Stimulated activated memory B cell treated with anti-CD40 and anti-IgM and Interleukin-4, amounts not matched to agents 10 μg/mL and 1 μg/mL and 100 μg/mL, for 72 hours (primary cell): ENCODE measurements around the gene C22orf31.
"Not testable (repeated sequence)": the region's sequence is repeated elsewhere in the genome, so short reads cannot be mapped to it uniquely, and the experiment has no call there.

Source experiments
- ATAC-seq: fragments of 150-1000 bp; cut with Tn5 transposase; 2 replicates; pipeline ENCODE4 v1.10.0; 2021
- H3K27ac Mint-ChIP-seq: one replicate; pipeline ENCODE4 v1.8.0; 2022; ENCODE audit warnings: mild to moderate bottlenecking, mixed read lengths
- H3K27me3 Mint-ChIP-seq: one replicate; pipeline ENCODE4 v1.8.0; 2022; ENCODE audit warnings: mixed read lengths
- H3K36me3 Mint-ChIP-seq: one replicate; pipeline ENCODE4 v1.8.0; 2022; ENCODE audit warnings: mixed read lengths
- H3K4me1 Mint-ChIP-seq: one replicate; pipeline ENCODE4 v1.8.0; 2022; ENCODE audit warnings: mixed read lengths
- H3K4me3 Mint-ChIP-seq: one replicate; pipeline ENCODE4 v1.8.0; 2022; ENCODE audit warnings: mild to moderate bottlenecking, moderate library complexity, mixed read lengths
- H3K9me3 Mint-ChIP-seq: one replicate; pipeline ENCODE4 v1.8.0; 2022; ENCODE audit warnings: mixed read lengths

C22orf31 gene

DNA sequence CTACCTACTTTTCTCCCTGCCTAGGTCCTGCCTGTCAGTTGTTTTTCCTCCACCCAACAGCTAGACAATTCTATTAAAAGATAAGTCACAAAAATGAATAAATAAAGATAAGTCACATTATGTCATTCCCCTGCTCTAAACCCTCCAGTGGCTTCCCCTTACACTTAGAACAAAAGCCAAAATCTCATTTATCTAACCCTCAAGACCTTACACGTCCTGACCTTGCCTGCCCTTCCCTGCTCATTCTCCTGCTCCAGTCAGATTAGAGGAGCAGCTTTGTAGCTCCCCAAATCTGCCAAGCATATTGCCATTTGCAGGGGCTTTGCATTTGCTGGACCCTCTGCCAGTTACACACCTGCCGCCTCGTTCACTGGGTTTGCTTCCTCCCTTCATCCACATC, 27.9 kb upstream of the C22orf31 start:
- no peak for ATAC-seq
- Mint-ChIP-seq H3K9me3 (no peaks in the 10 kb centered on the region), H3K27me3 (peaks cover 28% of the 10 kb centered on the region), H3K4me3 (no peak overlapping the region), H3K4me1 (no peaks in the 10 kb centered on the region), H3K27ac (no peak overlapping the region), H3K36me3 (no peaks in the 10 kb centered on the region)

DNA sequence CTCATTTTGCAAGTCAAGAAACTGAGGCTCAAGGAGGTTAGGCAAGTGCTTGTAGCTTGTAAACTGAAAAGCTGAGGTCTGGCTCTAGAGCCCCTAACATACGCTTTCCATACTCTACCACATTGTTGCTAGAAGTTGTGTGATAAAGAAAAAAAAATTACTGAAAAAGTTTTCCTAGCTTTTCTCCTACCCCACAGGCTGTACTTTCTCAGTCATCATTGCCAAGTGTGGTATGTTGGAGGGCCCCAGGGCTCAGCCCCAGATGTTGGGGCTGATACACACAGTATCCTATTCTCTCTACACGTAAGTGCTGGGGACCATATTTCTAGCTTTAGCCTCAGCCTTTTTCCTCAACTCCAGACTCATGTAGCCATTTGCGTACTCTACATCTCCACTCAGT, 27.2 kb upstream of the C22orf31 start:
- ATAC-seq, result no peak
- Mint-ChIP-seq H3K27me3 (peaks cover 30% of the 10 kb centered on the region), H3K36me3 (no peaks in the 10 kb centered on the region), H3K4me1 (no peaks in the 10 kb centered on the region), H3K27ac (no peak overlapping the region), H3K4me3 (no peak overlapping the region), H3K9me3 (no peaks in the 10 kb centered on the region)

DNA sequence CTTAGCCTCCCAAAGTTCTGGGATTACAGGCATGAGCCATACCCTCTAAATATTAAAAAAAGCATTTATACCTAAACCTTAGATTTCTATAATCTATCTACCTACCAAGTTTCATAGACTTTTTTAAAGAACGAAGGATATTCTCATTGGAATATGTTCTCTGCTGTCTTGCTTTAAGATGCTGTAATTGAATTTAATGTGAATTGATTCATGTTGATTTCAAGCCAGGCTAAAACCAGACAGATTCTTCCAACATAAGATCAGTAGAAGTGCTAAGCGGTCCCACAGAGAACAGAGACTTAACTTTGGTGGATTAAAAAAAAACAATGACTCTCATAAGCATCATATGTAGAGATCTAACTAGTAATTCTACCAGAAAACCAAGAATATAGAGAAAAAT, 25.4 kb upstream of the C22orf31 start:
- no peak for ATAC-seq
- no peak overlapping the region for H3K27ac Mint-ChIP-seq
- peaks cover 33% of the 10 kb centered on the region for H3K27me3 Mint-ChIP-seq

DNA sequence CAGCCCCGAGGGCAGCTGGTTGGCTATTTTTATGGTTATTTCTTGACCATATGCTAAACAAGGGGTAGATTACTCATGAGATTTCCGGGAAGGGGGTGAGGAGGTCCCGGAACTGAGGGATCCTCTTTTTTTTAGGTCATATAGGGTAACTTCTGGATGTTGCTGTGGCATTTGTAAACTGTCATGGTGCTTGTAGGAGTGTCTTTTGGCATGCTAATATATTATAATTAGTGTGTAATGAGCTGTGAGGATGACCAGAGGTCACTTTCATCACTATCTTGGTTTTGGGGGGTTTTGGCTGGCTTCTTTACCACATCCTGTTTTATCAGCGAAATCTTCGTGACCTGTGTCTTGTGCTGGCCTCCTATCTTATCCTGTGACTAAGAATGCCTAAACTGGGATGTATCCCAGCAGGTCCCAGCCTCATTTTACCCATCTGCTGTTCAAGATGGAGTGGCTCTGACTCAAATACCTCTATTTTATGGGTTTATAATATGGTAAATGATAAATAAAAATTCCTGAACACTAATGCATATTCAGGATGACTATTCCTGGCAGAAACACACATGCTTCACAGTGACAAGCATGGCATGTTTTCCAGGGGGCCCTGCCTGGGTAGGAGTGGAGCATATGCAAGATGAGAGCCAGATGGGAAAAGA, 22.4 kb upstream of the C22orf31 start:
- Mint-ChIP-seq H3K4me1 (no peaks in the 10 kb centered on the region), H3K4me3 (no peak overlapping the region), H3K27me3 (peaks cover 28% of the 10 kb centered on the region), H3K27ac (no peak overlapping the region), H3K36me3 (no peaks in the 10 kb centered on the region), H3K9me3 (no peaks in the 10 kb centered on the region)
- ATAC-seq, result no peak

More for the DNA sequence above, 25.4 kb upstream of the C22orf31 start:
- H3K4me3 Mint-ChIP-seq, result no peak overlapping the region
- H3K4me1 Mint-ChIP-seq, result no peaks in the 10 kb centered on the region
- H3K36me3 Mint-ChIP-seq, result no peaks in the 10 kb centered on the region
- no peaks in the 10 kb centered on the region for H3K9me3 Mint-ChIP-seq

DNA sequence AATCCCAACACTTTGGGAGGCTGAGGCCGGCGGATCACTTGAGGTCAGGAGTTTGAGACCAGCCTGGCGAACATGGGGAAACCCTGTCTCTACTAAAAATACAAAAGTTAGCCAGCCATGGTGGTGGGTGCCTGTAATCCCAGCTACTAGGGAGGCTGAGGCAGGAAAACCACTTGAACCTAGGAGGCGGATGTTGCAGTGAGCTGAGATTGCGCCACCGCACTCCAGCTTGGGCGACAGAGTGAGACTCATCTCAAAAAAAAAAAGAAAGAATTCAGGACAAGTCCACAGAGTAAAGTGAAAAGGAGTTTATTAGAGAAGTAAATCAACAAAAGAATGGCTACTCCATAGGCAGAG, 21.9 kb upstream of the C22orf31 start:
- not testable (repeated sequence) for ATAC-seq, H3K4me1 Mint-ChIP-seq, H3K27ac Mint-ChIP-seq, H3K36me3 Mint-ChIP-seq, H3K4me3 Mint-ChIP-seq, H3K9me3 Mint-ChIP-seq
- H3K27me3 Mint-ChIP-seq, result peaks cover 28% of the 10 kb centered on the region

DNA sequence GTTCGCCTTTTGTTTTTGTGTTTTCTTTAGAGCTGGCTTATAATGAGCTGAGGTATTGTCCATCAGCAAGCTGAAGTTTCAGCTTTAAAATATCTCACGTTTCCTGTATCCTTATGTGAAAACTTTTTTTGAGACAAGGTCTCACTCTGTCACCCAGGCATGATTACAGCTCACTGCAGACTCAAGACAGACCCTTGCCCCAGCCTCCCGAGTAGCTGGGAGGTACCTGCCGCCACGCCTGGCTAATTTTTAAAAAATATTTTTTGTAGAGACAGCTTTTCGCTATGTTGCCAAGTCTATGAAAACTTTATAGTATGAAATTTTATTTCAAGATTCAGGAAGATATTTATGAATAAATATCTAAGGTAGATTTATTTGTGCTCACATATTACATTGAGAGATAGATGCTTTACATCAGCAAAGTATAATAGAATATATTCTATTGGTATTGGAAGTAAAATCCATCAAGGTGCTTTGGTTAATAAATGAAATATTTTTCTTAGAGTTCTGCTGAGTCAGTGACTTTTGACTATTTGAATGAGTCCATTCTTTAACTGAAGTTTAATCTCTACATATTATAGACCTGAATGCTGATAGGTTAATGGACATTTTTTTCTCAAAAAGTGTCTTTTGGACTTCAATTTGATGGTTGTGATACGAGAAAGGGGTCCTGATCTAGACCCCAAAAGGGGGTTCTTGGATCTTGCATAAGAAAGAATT, 21.4 kb upstream of the C22orf31 start:
- no peaks in the 10 kb centered on the region for H3K9me3 Mint-ChIP-seq
- no peaks in the 10 kb centered on the region for H3K4me1 Mint-ChIP-seq
- H3K27ac Mint-ChIP-seq, result no peak overlapping the region
- no peak for ATAC-seq
- peaks cover 34% of the 10 kb centered on the region for H3K27me3 Mint-ChIP-seq
- no peak overlapping the region for H3K4me3 Mint-ChIP-seq
- H3K36me3 Mint-ChIP-seq, result no peaks in the 10 kb centered on the region

DNA sequence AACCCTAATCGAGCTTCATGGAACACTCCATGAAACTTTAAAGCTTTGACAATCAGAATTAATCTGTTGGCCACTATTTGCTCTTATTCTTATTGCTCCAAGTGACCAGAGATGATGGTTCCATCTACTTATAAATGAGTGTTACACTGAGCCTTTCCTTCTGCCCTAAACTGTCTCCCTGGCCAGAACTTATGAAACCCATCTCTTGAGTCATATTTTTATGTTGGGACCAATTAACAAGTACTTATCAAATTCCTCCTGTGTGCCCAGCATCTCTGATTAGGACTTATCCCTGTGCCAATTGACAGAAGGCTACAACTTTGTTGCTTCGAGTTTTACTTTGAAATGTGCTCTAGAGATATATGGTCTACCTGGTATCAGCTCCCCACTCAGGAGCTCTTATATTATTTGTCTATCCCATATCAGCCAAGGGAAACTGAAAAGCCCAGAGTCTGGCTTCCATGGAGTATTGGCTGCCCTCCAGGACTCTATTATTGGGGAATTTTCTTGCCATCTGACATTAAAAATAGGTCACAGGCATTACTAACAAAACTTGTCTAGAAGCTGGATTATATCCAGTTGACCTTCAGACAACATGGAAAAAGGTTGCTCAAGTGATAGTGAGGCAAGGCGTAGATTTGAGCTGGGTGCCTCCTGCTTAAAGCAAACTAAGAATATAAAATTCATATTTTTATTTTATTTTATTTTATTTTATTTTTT, 20.0 kb upstream of the C22orf31 start:
- Mint-ChIP-seq H3K36me3 (no peaks in the 10 kb centered on the region), H3K27ac (no peak overlapping the region), H3K27me3 (peaks cover 38% of the 10 kb centered on the region), H3K4me3 (no peak overlapping the region), H3K9me3 (no peaks in the 10 kb centered on the region), H3K4me1 (no peaks in the 10 kb centered on the region)
- no peak for ATAC-seq

DNA sequence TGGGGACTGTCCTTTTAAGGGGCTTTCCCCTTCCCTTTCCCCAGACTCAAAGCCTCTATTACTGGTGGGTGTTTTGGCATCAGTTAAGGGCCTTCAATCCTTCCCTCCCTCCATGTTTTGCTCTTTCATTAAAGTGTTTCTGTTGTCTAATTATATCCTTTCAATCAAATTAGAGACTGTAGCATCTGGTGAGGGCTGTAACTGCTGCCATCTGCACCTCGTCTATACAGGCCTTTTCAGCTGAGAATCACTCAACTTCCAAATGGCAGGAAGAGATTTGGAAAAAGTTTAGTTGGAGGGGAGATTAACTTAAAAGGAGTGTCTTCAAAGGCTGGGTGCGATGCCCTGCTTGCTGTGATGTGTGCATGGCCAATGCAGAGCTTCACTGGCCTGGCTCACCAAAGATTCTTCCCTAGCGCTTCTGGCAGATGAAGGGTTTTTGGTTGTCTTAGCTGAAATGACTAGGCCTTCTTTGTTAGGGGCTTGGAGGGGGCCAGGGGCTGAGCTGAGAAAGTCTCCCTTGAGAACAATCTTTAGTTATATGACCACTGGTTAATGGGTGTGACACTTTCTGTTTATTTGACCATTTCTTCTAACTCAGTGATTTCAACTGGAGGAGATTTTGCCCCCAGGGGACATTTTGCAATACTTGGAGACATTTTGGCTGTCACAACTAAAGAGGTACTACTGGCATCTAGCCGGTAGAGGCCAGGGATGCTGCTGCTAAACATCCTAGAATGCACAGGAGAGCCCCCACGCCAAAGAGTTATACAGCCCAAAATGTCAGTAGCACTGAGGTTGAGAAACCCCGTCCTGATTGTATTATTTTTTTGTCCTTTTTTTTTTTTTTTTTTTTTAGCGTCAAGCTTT, 18.7 kb upstream of the C22orf31 start:
- peaks cover 48% of the 10 kb centered on the region for H3K27me3 Mint-ChIP-seq
- no peak overlapping the region for H3K27ac Mint-ChIP-seq
- H3K9me3 Mint-ChIP-seq, result no peaks in the 10 kb centered on the region
- no peaks in the 10 kb centered on the region for H3K36me3 Mint-ChIP-seq
- H3K4me1 Mint-ChIP-seq, result no peaks in the 10 kb centered on the region
- ATAC-seq, result no peak
- no peak overlapping the region for H3K4me3 Mint-ChIP-seq

DNA sequence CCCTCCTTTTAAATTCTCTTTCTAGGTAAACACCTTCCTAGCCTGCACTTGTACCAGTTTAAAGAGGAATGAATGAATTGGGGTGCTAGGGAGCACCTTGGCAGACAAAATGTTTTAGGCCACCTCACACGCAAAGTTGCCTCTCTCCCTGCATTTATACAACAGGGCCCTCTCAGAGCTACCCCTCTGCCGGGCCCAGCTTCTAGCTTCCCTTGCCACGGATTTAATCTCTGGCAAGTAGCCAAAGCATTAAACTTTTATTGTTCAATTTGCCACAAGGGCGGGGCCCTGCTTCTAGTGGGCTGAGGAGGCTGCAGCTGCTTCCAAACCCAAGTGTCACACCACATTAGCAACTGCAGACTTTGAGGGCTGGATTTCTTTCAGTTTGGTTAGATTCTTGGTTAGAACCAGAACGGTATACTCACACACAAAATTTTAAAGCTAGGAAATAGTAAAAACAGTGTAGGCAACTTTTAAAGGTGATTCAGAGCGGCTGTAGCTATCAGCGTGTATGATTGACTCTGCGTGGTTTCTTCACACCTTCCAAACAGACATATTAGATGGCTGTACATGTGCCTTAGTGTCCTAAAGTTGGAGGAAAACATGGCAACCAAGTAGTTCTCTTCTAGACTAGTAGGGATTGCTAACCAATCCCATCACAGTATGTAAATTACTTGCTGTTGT, 17.7 kb upstream of the C22orf31 start:
- ATAC-seq, result no peak
- H3K9me3 Mint-ChIP-seq, result no peaks in the 10 kb centered on the region
- no peak overlapping the region for H3K4me3 Mint-ChIP-seq
- H3K4me1 Mint-ChIP-seq, result peaks cover under 1% of the 10 kb centered on the region
- H3K27ac Mint-ChIP-seq, result no peak overlapping the region
- no peaks in the 10 kb centered on the region for H3K36me3 Mint-ChIP-seq
- peaks cover 58% of the 10 kb centered on the region for H3K27me3 Mint-ChIP-seq

DNA sequence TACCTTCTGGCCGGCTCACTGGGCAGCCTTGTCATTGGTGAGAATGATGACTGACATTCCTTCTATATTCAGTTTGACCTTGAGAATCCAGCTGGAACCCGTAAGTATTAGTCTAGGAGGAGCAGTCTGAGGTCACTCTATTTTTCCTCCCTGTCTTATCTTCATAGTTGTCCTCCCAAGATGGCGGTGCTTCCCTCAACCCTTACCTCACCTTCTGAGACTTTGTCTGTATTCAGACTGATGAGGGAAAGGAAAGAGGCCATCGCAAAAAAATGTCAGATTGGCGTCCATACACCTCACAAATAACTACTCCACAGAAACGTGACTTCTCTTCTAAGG, 17.2 kb upstream of the C22orf31 start:
- peaks cover 6% of the 10 kb centered on the region for H3K4me1 Mint-ChIP-seq
- H3K4me3 Mint-ChIP-seq, result no peak overlapping the region
- H3K36me3 Mint-ChIP-seq, result no peaks in the 10 kb centered on the region
- H3K27ac Mint-ChIP-seq, result no peak overlapping the region
- no peak for ATAC-seq
- peaks cover 61% of the 10 kb centered on the region for H3K27me3 Mint-ChIP-seq
- H3K9me3 Mint-ChIP-seq, result no peaks in the 10 kb centered on the region

DNA sequence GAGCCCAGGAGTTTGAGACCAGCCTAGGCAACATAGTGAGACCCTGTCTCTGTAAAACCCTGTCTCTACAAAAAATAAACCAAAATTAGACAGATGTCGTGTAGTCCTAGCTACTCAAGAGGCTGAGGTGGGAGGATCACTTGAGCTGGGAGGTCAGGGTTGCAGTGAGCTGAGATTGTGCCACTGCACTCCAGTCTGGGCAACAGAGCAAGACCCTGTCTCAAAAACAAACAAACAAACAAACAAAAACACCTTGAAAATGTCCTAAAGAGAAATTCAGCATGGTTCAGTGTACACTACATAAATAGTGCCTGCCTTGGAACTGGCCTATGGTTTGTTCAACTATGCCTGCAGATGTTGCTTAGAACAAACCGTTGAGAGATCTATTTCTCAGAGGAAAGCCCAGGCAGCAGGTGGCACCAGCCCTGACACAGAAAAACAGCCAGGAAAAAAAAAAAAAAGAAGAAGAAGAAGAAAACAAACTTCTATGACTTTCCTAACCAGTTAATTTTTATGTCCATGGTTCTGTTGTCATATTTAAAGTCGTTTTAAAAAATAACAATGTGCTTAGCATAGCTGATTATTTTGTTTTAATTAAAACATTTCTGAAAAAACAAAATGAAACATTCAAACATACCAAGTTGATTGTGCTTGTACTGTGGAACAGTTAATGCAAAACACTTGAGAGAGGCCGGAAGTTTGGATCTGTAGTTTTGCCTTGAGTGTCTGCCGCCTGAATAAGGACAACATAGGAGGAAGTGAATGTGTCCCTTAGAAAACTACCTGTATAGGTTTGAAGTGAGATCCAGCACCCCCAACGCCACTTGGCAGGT, 16.6 kb upstream of the C22orf31 start:
- Mint-ChIP-seq H3K27me3 (peaks cover 60% of the 10 kb centered on the region), H3K36me3 (no peaks in the 10 kb centered on the region), H3K27ac (no peak overlapping the region), H3K4me1 (peaks cover 10% of the 10 kb centered on the region), H3K9me3 (no peaks in the 10 kb centered on the region), H3K4me3 (no peak overlapping the region)
- no peak for ATAC-seq

DNA sequence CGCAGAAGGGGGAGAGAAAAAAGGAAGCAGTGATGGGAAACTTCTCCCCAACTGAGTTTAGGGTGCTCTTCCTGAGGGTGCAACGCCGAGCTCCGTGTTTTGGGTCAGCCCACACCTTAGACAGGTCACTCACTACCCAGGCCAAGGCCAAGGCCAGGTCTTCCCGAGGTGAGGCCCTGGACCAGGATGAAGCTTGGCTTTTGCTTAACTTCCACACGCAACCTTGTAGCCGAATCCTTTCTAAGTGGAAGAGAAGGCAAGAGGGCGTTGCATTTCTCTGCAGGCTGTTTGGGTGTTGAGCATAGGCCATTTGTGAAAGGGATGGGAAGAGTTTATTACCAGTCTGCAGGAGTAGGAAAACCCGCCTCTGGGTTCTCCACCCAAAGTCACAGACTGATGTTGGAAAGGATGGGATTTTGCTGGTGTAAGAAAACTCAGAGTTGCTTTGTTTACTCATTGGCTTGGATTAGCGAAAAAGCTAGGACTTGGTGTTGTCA, 12.7 kb upstream of the C22orf31 start:
- no peak for ATAC-seq
- Mint-ChIP-seq H3K4me1 (peaks cover 27% of the 10 kb centered on the region), H3K36me3 (no peaks in the 10 kb centered on the region), H3K9me3 (no peaks in the 10 kb centered on the region), H3K27ac (no peak overlapping the region), H3K27me3 (peaks cover 82% of the 10 kb centered on the region), H3K4me3 (peak overlapping the region; percentile 67)

DNA sequence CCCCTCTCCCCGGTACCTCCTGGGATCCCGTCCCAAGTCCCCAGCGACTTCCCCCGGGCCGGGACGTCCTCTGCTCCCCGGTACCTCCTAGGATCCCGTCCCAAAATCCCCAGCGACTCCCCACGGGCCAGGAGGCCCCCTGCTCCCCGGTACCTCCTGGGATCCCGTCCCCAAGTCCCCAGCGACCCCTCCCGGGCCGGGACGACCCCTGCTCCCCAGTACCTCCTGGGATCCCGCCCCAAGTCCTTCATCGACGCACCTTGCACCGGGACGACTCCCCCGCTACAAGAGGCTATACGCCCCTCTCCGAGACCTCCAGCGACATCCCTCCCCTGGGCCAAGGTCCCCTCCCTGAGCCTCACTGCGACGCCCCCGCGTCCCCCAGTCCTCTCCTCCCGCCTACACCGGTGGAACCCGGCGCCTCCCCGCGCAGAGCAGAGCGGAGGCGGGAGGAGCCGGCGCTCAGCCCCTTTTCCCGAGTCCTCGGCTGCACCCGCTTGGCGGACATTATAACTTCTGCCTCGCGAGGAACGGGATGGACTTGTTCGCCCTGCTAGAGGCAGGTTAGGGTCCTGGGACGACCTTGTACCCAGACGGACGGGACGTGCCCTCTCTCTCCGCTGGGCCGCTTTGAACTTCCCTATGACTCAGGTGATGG, 12.1 kb upstream of the C22orf31 start:
- Mint-ChIP-seq H3K4me1 (peaks cover 27% of the 10 kb centered on the region), H3K36me3 (no peaks in the 10 kb centered on the region), H3K4me3 (peak overlapping the region; percentile 67), H3K27me3 (peaks cover 82% of the 10 kb centered on the region), H3K9me3 (no peaks in the 10 kb centered on the region), H3K27ac (no peak overlapping the region)
- ATAC-seq, result no peak
